Sigmoid colon (tissue), 7 donors: Measurements from ENCODE around the gene HIVEP2. TPM values are rescaled to one million over a fixed set of nuclear protein-coding genes. Genes with fewer than 3 reads are reported as not detected.

Experiments used
- DNase-seq: peaks from one replicate; pipeline ENCODE4 v3.0.0-alpha.2; 2019
- H3K27ac ChIP-seq, 4 donors: fragments of 200-600 bp; sonication (generic); one replicate each; pipeline ENCODE4 v1.5.1; 2016 to 2019; ENCODE audit warnings: mild to moderate bottlenecking in 1 of 4
- H3K27me3 ChIP-seq, 3 donors: fragments of 200-600 bp; sonication (generic); one replicate each; pipeline ENCODE4 v1.5.1; 2019; ENCODE audit warnings: mild to moderate bottlenecking in 1 of 3
- H3K36me3 ChIP-seq, 4 donors: fragments of 200-600 bp; sonication (generic); one replicate each; pipeline ENCODE4 v1.5.1; 2016 to 2019
- H3K4me1 ChIP-seq, 4 donors: fragments of 200-600 bp; sonication (generic); one replicate each; pipeline ENCODE4 v1.5.1; 2017 to 2019
- H3K4me3 ChIP-seq, 4 donors: fragments of 200-600 bp; sonication (generic); one replicate each; pipeline ENCODE4 v1.5.1; 2017 to 2019; ENCODE audit warnings: mild to moderate bottlenecking in 2 of 4, moderate library complexity in 1 of 4
- H3K9me3 ChIP-seq, 4 donors: fragments of 200-600 bp in 3 of 4; sonication (generic) in 3 of 4; one replicate each; pipeline versions ENCODE4 v1.5.1 to v1.6.1; 2013 to 2019
- EP300 ChIP-seq, 4 donors: sonication (generic); formaldehyde crosslinking; IDR thresholded peaks; one replicate each; pipeline ENCODE4 v1.6.1; 2017; ENCODE audit warnings: antibody characterized with exemption in 4 of 4
- POLR2A ChIP-seq, 2 donors: fragments of 450-650 bp; IDR thresholded peaks; one replicate each; pipeline ENCODE4 v1.6.1; 2016; ENCODE audit warnings: antibody characterized with exemption in 2 of 2, mild to moderate bottlenecking in 2 of 2, moderate library complexity in 2 of 2
- POLR2AphosphoS5 ChIP-seq, 4 donors: sonication (generic); formaldehyde crosslinking; IDR thresholded peaks; one replicate each; pipeline ENCODE4 v1.6.1; 2017; ENCODE audit warnings: antibody characterized with exemption in 4 of 4
- WGBS, 2 donors: extraction: QIAGEN DNeasy Blood & Tissue Kit; methylation state at CpG; one replicate each; pipeline ENCODE4 v1.1.7; 2013; 5-methylcytosine and 5-hydroxymethylcytosine counted together
- intact Hi-C: fragments of 100-400 bp; cut with DNase I; formaldehyde crosslinking; loops from one replicate; pipeline ENCODE4 v1.15.1; 2023
- polyA plus RNA-seq, 3 donors: library from polyadenylated mRNA; stranded (reverse); fragments of 200-250 nt; gene quantifications; one replicate each; pipeline ENCODE4 v1.2.3, GENCODE V29; 2013
- total RNA-seq, 4 donors: library from RNA; depleted of rRNA; stranded (reverse); fragments of >200 nt; gene quantifications; one replicate each; pipeline ENCODE4 v1.1.0, GENCODE V29; 2016
- TF ChIP-seq, protein P1 (sequence below), 4 experiments: fragments of 450-650 bp in 3 of 4; fragments of 200-600 bp in 1 of 4; IDR thresholded peaks; one replicate each; pipeline ENCODE4 v1.5.1; 2016 to 2019; ENCODE audit warnings: antibody characterized with exemption in 4 of 4, mild to moderate bottlenecking in 3 of 4, moderate library complexity in 2 of 4
- donor health status: healthy with polysubstance abuse.
- donor health status: Bipolar disorder and iron deficiency.
- donor health status: healthy.

The HIVEP2 gene
- total and polyA plus RNA-seq, 7 donors, result 1.8 to 21.7 (median 11.5) TPM

DNA sequence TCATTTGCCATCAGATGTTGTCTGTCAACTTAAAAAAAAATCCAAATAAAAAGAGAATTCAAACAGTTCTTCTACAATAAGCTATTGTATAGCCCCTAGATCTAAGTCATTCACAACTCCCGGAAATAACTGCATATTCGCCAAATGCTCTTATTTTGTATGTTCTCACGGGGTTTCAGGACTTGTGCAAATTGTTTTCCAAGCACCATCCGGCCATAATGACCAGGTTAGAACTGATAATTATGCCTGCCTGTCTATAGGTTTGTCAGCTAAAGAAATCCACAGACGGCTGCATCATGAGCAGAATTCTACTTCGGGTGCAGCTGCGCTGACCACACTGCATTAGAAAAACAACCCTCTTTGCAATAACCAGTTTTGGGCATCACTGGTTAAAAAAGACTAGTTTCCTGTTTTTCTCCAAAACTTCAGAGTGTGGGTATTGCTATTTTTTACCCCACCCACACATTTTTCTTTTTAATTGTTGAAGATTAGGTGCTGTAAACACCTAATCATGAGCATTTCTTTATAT is 87.7 kb downstream of the HIVEP2 start:
- H3K27me3 ChIP-seq, result no peaks in the 10 kb centered on the region
- no peak for TF ChIP-seq POLR2AphosphoS5 (IDR thresholded peaks at IDR 0.05)
- no peak for TF ChIP-seq EP300 (IDR thresholded peaks at IDR 0.05)
- TF ChIP-seq, protein P1, sequence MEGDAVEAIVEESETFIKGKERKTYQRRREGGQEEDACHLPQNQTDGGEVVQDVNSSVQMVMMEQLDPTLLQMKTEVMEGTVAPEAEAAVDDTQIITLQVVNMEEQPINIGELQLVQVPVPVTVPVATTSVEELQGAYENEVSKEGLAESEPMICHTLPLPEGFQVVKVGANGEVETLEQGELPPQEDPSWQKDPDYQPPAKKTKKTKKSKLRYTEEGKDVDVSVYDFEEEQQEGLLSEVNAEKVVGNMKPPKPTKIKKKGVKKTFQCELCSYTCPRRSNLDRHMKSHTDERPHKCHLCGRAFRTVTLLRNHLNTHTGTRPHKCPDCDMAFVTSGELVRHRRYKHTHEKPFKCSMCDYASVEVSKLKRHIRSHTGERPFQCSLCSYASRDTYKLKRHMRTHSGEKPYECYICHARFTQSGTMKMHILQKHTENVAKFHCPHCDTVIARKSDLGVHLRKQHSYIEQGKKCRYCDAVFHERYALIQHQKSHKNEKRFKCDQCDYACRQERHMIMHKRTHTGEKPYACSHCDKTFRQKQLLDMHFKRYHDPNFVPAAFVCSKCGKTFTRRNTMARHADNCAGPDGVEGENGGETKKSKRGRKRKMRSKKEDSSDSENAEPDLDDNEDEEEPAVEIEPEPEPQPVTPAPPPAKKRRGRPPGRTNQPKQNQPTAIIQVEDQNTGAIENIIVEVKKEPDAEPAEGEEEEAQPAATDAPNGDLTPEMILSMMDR (IDR thresholded peaks at IDR 0.05), result no peak
- TF ChIP-seq POLR2A (IDR thresholded peaks at IDR 0.05), result no peak
- intact Hi-C loops, result no loop called here
- no peaks in the 10 kb centered on the region for H3K36me3 ChIP-seq
- peaks cover 0 to 21% (median 2%) of the 10 kb centered on the region in 4 donors for H3K4me1 ChIP-seq
- H3K9me3 ChIP-seq, result no peaks in the 10 kb centered on the region
- H3K4me3 ChIP-seq, result no peak overlapping the region
- 45 to 66% methylated on average over 7 of the region's 7 CpGs for WGBS, 2 donors
- no peak for DNase-seq
- H3K27ac ChIP-seq, result no peak overlapping the region

DNA sequence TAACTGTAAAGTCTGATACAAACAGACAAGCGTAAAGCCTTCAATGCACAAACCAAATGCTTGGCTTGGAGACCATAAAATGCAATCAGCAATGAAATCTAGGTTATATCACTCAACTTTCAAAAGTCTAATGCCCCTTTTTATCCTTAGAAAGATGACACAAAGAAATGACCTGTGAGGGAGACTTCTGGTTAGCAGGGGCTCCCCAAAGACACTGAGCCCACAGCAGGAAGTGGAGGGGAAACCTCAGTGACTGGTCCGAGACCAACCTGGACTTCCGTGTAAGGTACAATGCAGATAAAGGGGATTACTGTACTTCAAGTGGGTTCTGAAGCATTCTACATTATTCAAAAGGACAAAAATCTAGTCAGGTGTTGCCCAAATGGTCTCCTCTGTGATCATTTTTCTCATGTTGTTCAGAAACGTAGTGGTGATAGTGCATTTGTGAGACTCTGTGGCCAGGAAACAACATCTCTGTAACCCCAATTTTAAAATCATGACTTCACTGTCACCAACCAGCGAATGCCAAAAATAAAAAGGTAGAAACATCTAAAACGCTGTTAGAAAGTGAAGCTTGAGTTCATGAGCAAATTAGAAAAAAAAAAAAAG is 88.2 kb downstream of the HIVEP2 start:
- 49 to 82% methylated on average over 6 of the region's 6 CpGs for WGBS, 2 donors
- Histone ChIP-seq H3K36me3 (no peaks in the 10 kb centered on the region), H3K27me3 (no peaks in the 10 kb centered on the region), H3K9me3 (no peaks in the 10 kb centered on the region), H3K4me1 (peaks cover 0 to 24% (median 1%) of the 10 kb centered on the region in 4 donors), H3K4me3 (no peak overlapping the region), H3K27ac (no peak overlapping the region)
- TF ChIP-seq, protein P1 (IDR thresholded peaks at IDR 0.05), result no peak
- no peak for TF ChIP-seq EP300 (IDR thresholded peaks at IDR 0.05)
- no peak for TF ChIP-seq POLR2AphosphoS5 (IDR thresholded peaks at IDR 0.05)
- no peak for TF ChIP-seq POLR2A (IDR thresholded peaks at IDR 0.05)
- no peak for DNase-seq
- intact Hi-C loops, result no loop called here

DNA sequence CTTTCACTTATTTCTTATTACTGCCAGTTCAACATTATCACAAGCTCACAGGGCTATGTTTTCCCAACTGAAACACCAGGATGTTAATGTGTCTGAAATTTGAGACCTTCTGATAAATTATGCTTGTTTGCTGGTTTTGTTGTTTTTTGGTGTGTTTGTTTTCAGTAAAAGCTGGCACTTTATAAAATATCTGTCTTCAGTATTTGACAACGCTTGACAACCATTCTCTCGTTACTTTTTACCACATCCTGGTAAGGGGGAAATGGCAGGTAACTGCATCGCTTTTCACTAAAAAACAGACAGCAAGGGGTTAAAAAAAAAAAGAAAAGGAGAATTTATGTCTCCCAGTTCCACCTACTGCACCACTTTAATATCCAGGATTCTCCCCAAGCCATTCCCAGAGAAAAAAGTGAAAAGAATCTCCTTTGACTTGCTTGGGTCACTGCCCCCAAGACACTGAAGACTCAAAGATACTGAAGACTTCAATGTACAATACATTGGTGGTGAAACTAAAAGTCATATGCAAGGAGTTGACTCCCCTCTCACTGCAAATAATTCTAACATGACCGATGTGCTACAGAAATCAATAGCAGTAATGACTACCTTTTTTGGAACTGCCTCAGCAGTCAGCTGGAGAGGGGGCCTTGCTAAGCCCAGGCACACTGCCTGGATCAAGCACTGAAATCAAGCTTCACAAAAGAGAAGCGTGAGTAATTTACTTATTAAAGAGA is 88.9 kb downstream of the HIVEP2 start:
- intact Hi-C loops, result no loop called here
- DNase-seq, result no peak
- H3K4me1 ChIP-seq, result peaks cover 0 to 26% (median 4%) of the 10 kb centered on the region in 4 donors
- no peak overlapping the region for H3K4me3 ChIP-seq
- no peaks in the 10 kb centered on the region for H3K27me3 ChIP-seq
- H3K27ac ChIP-seq, result no peak overlapping the region
- H3K36me3 ChIP-seq, result no peaks in the 10 kb centered on the region
- no peaks in the 10 kb centered on the region for H3K9me3 ChIP-seq
- 50 to 89% methylated on average over 5 of the region's 5 CpGs for WGBS, 2 donors
- TF ChIP-seq, protein P1 (IDR thresholded peaks at IDR 0.05), result no peak
- no peak for TF ChIP-seq POLR2AphosphoS5 (IDR thresholded peaks at IDR 0.05)
- TF ChIP-seq POLR2A (IDR thresholded peaks at IDR 0.05), result no peak
- TF ChIP-seq EP300 (IDR thresholded peaks at IDR 0.05), result no peak

DNA sequence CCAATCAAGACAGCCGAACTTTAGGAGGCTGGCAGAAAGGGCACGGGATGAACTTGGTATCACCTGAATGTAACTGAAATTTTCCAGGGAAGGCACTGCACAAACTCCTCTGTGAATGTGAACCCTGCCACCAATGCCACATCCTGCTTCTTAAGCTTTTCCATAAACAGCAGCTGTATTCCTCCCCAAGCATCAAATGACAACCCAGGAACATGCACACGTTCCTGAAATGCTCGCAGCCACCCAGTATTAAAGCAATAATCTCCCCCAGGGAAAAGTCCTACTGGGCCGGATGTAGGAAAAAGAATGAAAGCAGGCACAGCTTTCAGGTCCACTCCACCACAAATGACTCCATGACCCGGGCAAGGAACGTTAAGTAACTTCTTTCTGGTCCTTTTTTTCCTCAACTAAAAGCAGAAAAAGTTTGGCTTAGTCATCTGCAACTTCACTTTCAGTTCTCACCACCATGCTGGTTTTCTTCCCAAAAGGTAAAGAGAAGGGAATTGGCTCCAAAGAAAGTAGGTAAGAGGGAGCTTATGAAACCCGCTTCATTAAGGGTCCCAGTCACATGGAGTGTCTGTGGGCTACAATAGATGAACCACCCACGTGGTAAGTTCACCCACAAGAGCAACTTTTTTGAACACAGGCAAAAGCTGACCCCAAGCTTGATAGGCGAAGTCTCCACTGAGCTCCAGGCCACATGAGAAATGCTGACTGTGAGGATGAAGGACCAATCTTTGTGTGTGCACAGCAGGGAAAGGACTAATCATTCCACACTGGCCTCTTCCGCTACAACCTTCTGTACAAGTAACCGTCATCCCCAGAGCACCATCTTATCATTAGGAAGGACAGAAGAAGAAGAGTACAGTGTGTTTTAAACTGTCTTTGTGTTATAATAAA is 90.1 kb downstream of the HIVEP2 start:
- Histone ChIP-seq H3K27ac (no peak overlapping the region), H3K9me3 (no peaks in the 10 kb centered on the region), H3K27me3 (no peaks in the 10 kb centered on the region), H3K4me1 (peaks cover 0 to 35% (median 6%) of the 10 kb centered on the region in 4 donors), H3K36me3 (no peaks in the 10 kb centered on the region), H3K4me3 (no peak overlapping the region)
- 82 to 87% methylated on average over 12 of the region's 12 CpGs for WGBS, 2 donors
- intact Hi-C loops, result no loop called here
- TF ChIP-seq POLR2AphosphoS5 (IDR thresholded peaks at IDR 0.05), result no peak
- no peak for TF ChIP-seq POLR2A (IDR thresholded peaks at IDR 0.05)
- TF ChIP-seq, protein P1 (IDR thresholded peaks at IDR 0.05), result no peak
- no peak for TF ChIP-seq EP300 (IDR thresholded peaks at IDR 0.05)
- no peak for DNase-seq
